Testis (tissue), 3 donors: ENCODE data around the gene EYA2. TPM values are rescaled to one million over a fixed set of nuclear protein-coding genes. Genes with fewer than 3 reads are reported as not detected.

Experiments used
- DNase-seq: peaks from one replicate; pipeline ENCODE4 v3.0.0-alpha.2; 2019
- H3K27ac ChIP-seq, 2 donors: fragments of 200-600 bp; sonication (generic); one replicate each; pipeline ENCODE4 v1.5.1; 2019
- H3K27me3 ChIP-seq: fragments of 200-600 bp; sonication (generic); one replicate; pipeline ENCODE4 v1.5.1; 2019
- H3K36me3 ChIP-seq: fragments of 200-600 bp; sonication (generic); one replicate; pipeline ENCODE4 v1.5.1; 2017; ENCODE audit warnings: low read depth; ENCODE audit errors: missing control alignments
- H3K4me1 ChIP-seq: fragments of 200-600 bp; sonication (generic); one replicate; pipeline ENCODE4 v1.5.1; 2019
- H3K4me3 ChIP-seq, 2 donors: fragments of 200-600 bp; sonication (generic); one replicate each; pipeline ENCODE4 v1.5.1; 2017 to 2019
- H3K9me3 ChIP-seq: fragments of 200-600 bp; sonication (generic); one replicate; pipeline ENCODE4 v1.5.1; 2017
- CTCF ChIP-seq, 3 experiments: fragments of 450-650 bp in 2 of 3; fragments of 200-600 bp in 1 of 3; sonication (generic) in 1 of 3; IDR thresholded peaks; one replicate each; pipeline ENCODE4 v1.5.1; 2016 to 2019; ENCODE audit warnings: antibody characterized with exemption in 3 of 3, mild to moderate bottlenecking in 2 of 3, moderate library complexity in 1 of 3
- POLR2A ChIP-seq: fragments of 450-650 bp; IDR thresholded peaks from one replicate; pipeline ENCODE4 v1.6.1; 2017; ENCODE audit warnings: antibody characterized with exemption, mild to moderate bottlenecking, moderate library complexity
- WGBS, 2 donors: methylation state at CpG; one replicate each; pipeline ENCODE4 v1.1.5; 2018; 5-methylcytosine and 5-hydroxymethylcytosine counted together
- intact Hi-C: fragments of 100-400 bp; cut with DNase I; formaldehyde crosslinking; loops from one replicate; pipeline ENCODE4 v1.15.1; 2023; ENCODE audit warnings: low total_unique reads
- polyA plus RNA-seq: library from polyadenylated mRNA; stranded (reverse); fragments of 350-450 nt; fragmentation: Illumina TruSeq; extraction: RNeasy Lipid Tissue Mini Kit (QIAGEN cat#74804); gene quantifications from one replicate; pipeline ENCODE4 v1.2.3, GENCODE V29; 2014; ENCODE audit warnings: low read depth, low replicate concordance; ENCODE audit not compliant: insufficient read depth
- total RNA-seq, 2 donors: library from RNA; depleted of rRNA; stranded (reverse); fragments of >200 nt; gene quantifications; one replicate each; pipeline ENCODE4 v1.2.3, GENCODE V29; 2016

The EYA2 gene
- total and polyA plus RNA-seq, 3 donors from 2014 or later: 14.6 to 17.2 (median 16.2) TPM

DNA sequence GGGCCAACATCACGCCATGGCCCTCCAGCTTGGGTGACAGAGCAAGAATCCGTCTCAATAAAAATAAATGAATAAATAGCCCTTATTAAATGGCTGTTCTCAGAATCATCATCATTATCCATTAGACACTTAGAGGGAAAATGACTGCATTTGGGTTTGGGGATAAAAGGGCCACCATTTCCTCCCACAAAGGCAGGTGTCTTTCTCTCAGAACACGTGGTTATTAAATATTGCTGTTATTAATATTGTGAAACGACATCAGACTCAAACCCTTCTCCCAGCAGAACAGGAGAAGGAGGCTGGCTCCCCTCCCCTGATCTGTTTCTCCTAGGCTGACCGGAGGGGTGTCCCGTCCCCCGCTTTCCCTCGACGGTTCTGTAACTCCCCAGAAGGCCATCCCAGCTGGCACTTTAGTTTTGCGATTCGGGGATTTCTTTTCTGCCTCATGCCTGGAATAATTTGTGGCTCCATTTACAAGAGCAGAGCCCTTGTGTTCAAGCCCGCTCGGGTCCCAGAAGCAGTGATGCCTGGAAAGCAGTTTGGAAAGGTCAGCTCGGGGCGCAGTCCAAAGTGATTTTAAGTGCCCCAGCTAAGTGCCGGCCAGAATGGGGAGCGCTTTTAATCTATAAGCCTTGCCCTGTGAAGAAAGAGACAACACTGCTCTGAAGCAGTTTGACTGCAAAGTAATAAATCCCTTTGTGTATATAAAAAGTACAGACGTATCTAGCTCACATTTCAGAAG, 41.9 kb downstream of the EYA2 start:
- intact Hi-C loops: no loop called here
- H3K27me3 ChIP-seq: no peaks in the 10 kb centered on the region
- DNase-seq: no peak
- peaks cover 8% of the 10 kb centered on the region for H3K4me1 ChIP-seq
- no peaks in the 10 kb centered on the region for H3K36me3 ChIP-seq
- no peak overlapping the region for H3K4me3 ChIP-seq
- H3K9me3 ChIP-seq: no peaks in the 10 kb centered on the region
- TF ChIP-seq CTCF (IDR thresholded peaks at IDR 0.05) (no peak), POLR2A (no peak)
- WGBS, 2 donors: 71 to 74% methylated on average over 18 of the region's 18 CpGs
- H3K27ac ChIP-seq: no peak overlapping the region

- WGBS, 2 donors: 72 to 83% methylated on average over 4 of the region's 4 CpGs
- H3K4me3 ChIP-seq: no peak overlapping the region
- no peaks in the 10 kb centered on the region for H3K9me3 ChIP-seq
- TF ChIP-seq CTCF (IDR thresholded peaks at IDR 0.05): no peak
- TF ChIP-seq POLR2A: no peak
- H3K4me1 ChIP-seq: peaks cover 2% of the 10 kb centered on the region
- H3K27me3 ChIP-seq: no peaks in the 10 kb centered on the region
- H3K27ac ChIP-seq: no peak overlapping the region
- intact Hi-C loops: no loop called here
- no peaks in the 10 kb centered on the region for H3K36me3 ChIP-seq
- DNase-seq: no peak
Observed at GRCh38 chr20:46937157-46937523, 42.5 kb downstream of the EYA2 start.

GRCh38 chr20:46937533-46938226, 43.0 kb downstream of the EYA2 start:
- intact Hi-C loops: no loop called here
- Histone ChIP-seq H3K4me3 (no peak overlapping the region), H3K36me3 (no peaks in the 10 kb centered on the region), H3K27me3 (no peaks in the 10 kb centered on the region), H3K27ac (no peak overlapping the region), H3K4me1 (no peaks in the 10 kb centered on the region), H3K9me3 (no peaks in the 10 kb centered on the region)
- 80 to 83% methylated on average over 7 of the region's 7 CpGs for WGBS, 2 donors
- DNase-seq: no peak
- no peak for TF ChIP-seq POLR2A
- TF ChIP-seq CTCF (IDR thresholded peaks at IDR 0.05): no peak

DNA sequence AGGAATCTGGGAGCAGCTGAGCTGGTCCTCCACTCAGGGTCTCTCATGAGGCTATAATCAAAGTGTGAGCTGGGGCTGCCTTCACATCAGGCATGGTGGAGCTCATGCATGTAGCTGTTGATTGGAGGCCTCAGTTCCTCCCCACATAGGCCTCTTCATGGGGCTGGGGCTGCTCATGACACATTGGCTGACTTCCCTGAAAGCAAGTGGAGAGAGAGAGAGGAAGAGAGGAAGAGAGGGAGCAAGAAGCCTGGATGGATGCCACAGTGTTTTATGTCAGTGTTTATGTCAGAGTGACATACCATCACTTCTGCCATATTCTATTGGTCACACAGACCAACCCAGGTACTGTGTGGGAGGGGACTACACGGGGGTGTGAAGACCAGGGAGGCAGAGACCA, 43.8 kb downstream of the EYA2 start:
- no peak for DNase-seq
- Histone ChIP-seq H3K27ac (no peak overlapping the region), H3K4me3 (no peak overlapping the region), H3K36me3 (no peaks in the 10 kb centered on the region), H3K4me1 (no peaks in the 10 kb centered on the region), H3K27me3 (no peaks in the 10 kb centered on the region), H3K9me3 (no peaks in the 10 kb centered on the region)
- intact Hi-C loops: no loop called here
- 76 to 87% methylated on average over 1 of the region's 1 CpG for WGBS, 2 donors
- TF ChIP-seq POLR2A: no peak
- TF ChIP-seq CTCF (IDR thresholded peaks at IDR 0.05): no peak
